ENCODE measurements around the gene RASL10A.
"Not testable (repeated sequence)": the region's sequence is repeated elsewhere in the genome, so short reads cannot be mapped to it uniquely, and the experiment has no call there.

RASL10A gene, protein sequence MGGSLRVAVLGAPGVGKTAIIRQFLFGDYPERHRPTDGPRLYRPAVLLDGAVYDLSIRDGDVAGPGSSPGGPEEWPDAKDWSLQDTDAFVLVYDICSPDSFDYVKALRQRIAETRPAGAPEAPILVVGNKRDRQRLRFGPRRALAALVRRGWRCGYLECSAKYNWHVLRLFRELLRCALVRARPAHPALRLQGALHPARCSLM

DNA sequence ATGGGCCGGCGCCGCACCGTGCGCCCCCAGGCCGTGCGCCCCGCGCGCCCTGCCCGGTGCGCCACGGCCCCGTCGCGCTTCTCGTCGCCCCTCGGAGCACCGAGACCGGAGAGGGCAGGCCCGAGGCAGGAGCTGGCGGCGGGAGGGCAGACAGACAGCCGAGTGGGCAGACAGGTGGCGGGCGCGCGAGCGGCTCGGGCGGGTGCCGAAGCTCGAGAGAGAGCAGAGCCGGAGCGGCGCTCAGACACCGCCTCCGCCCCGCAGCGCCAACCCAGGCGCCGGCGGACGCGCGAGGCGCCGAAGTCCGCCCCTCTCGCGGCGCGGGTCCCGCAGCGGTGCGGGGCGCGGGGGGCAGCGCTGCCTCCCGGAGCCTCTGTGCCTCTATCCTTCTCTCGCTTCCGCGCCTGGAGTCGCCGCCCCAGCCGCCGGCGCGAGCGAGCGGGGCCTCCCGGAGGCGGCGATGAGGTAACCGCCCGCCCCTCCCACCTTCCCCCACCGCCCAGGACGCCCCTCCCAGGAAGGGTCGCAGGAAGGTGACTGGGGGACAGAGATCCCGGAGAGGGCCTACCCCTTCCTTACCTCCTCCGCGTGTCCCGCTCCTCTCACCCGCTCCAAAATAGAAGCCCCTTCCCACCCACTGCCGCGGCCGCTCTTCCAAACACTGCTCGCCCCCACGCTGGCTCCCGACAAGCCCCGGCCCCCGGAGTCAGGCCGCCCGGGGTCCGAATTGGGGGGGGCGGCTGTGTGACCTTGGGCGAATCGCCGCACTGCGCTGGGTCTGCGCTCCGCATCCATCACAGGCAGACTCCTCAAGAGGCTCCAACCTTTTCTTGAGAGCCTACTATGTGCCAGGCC, at the start of gene RASL10A:
Gene RASL10A (minus strand): TSS at position 412 of the 855 bp plus-strand sequence. CDS start 451 bp downstream, outside the sequence.
- no peak for DNase-seq

- no peak for DNase-seq
Observed at GRCh38 chr22:29359469-29359868, 44.0 kb upstream of the RASL10A start.

DNA sequence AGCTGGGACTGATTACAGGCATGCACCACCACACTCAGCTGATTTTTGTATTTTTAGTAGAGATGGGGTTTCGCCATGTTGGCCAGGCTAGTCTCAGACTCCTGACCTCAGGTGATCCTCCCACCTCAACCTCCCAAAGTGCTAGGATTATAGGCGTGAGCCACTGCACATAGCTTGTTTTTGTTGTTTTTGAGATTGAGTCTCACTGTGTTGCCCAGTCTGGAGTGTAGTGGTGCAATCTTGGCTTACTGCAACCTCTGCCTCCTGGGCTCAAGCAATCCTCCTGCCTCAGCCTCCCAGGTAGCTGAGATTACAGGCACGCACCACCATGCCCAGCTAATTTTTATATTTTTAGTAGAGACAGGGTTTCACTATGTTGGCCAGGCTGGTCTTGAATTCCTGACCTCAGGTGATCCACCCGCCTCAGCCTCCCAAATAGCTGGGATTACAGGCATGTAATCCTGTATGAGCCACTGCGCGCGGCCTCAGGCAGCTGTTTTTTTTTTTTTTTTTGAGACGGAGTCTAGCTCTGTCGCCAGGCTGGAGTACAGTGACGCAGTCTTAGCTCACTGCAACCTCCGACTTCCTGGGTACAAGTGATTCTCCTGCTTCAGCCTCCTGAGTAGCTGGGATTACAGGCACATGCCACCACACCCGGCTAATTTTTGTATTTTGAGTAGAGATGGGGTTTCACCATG, 41.8 kb upstream of the RASL10A start:
- not testable (repeated sequence) for DNase-seq

GRCh38 chr22:29353860-29354259, 38.4 kb upstream of the RASL10A start:
- no peak for DNase-seq

DNA sequence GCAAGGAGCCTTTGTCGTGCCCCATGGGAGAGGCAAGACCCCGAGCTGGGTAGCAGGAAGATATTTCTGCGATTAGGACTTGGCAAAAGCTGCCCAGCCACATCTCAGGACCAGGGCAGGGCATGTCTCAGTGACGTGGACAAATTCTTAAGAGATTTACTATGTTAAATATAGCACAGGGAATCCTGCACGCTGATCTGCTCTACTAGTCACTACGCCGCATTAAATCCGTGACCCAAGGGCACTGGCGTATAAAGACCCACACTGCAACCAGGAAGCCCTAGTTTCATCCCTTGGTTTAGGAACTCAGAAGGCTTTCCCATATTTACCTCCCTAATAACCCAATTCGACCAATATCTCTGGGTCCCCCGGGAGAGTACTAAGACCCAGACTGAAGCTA, 37.8 kb upstream of the RASL10A start:
- DNase-seq: no peak

GRCh38 chr22:29352778-29353177, 37.3 kb upstream of the RASL10A start:
- DNase-seq: no peak

GRCh38 chr22:29351891-29352290, 36.4 kb upstream of the RASL10A start:
- no peak for DNase-seq

DNA sequence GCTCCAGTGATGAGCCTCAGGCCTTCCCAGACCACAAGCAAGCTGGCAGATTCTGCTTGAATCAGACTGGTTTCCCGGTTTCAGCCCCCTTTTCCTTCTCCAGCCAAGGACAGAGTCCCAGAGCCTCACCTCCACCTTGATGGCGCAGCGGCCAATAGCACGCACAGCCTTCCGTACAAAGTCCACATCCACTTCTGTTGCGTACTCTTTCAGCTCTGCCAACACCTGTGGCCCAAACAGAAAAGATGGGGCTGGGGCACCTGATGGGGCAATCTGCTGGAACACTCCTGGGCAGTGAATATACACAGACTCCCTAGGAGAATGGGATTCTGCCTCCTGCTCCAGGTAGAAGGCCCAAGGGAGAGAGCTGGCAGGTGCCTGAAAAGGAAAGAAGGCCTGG, 35.5 kb upstream of the RASL10A start:
- DNase-seq: no peak

DNA sequence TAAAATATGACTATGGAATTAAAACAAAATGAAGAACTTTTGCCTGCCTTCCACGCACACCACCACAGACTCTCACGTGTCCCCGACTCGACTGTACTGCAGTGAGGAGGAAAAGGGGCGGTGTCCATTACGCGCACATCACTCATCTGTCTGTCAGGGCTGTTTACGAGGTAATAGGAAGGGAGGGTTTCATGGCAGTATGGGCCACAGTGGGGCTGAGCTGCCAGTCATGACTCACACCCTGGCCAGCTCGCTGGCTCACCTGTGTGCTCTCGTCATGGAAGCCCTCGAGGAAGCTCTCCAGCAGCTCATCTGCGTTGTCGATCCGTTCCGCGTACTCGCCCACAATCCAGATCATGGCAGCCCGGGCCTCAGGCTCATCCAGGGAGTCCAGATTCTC, 33.5 kb upstream of the RASL10A start:
- no peak for DNase-seq

GRCh38 chr22:29348041-29348440, 32.5 kb upstream of the RASL10A start:
- no peak for DNase-seq

GRCh38 chr22:29346659-29347058, 31.2 kb upstream of the RASL10A start:
- DNase-seq: no peak

DNA sequence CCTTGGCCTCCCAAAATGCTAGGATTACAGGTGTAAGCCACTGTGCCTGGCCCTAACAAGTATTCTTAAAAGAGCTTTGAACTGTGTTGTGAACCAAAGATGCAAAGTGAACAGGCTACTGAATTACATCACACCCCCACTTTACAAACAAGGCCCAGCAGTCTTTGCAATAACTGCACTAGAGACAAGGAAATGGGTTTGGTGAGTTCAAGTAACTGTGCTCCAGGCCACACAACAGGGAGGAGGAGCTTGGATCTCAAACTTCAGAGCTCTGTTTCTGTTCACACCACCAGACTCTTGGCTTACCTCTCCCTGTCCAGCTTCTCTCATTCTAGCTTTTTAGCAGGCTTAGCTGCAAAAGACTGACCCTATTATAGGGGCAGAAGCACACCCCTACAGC, 30.4 kb upstream of the RASL10A start:
- DNase-seq: no peak

DNA sequence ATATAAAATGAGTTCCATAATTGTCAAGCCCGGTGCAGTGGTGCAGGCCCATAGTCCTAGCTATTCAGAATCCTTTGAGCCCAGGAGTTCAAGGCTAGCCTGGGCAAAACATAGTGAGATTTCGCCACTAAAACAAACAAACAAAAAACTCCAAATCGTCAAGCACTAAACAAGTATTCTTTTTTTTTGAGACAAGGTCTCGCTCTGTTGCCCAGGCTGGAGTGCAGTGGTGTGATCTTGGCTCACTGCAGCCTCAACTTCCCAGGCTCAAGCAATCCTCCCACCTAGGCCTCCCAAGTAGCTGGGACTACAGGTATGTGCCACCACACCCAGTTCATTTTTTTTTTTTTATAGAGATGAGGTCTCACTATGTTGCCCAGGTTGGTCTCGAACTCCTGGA, 29.4 kb upstream of the RASL10A start:
- DNase-seq: not testable (repeated sequence)

GRCh38 chr22:29344137-29344536, 28.6 kb upstream of the RASL10A start:
- no peak for DNase-seq

DNA sequence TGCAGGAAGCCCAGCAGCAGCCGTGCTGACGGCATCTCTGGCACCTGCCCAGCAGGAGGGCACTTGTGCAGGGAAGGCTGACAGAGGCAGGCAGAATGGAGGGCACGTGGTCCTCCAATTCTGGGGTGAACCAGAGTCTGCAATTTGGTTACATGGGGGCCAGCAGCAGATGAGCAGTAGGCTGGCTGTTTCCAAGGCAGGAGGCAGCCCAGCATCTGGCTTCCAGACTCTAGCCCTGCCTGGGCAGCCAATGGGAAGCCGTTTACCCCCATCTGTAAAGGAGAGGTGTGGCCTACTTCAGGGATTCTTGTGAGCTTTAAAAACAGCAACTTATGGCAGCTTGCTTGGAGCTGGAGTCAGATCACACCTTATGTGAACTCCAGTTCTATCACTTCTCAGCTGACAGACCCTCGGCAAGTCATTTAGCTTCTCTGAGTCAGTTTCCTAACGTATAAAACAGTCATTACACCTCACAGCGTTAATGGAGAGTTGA, 27.9 kb upstream of the RASL10A start:
- no peak for DNase-seq

GRCh38 chr22:29342577-29343312, 27.2 kb upstream of the RASL10A start:
- no peak for DNase-seq

GRCh38 chr22:29342177-29342576, 26.7 kb upstream of the RASL10A start:
- DNase-seq: no peak

DNA sequence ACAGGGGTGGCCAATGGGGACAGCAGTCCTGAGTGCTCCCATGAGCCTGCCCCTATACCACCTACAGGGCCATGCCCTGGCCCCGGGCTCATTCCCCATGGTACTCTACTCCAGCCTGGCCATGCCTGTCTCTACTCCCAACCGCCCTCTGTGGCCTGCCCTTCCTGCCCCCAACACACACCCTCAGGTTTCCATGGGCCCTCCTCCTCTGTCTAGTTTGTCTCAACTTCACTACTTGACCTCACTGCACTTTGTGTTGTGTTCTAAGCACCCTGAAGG, 26.3 kb upstream of the RASL10A start:
- DNase-seq: no peak

GRCh38 chr22:29341056-29341848, 25.8 kb upstream of the RASL10A start:
- DNase-seq: no peak

GRCh38 chr22:29340566-29340965, 25.1 kb upstream of the RASL10A start:
- no peak for DNase-seq

GRCh38 chr22:29339381-29340235, 24.1 kb upstream of the RASL10A start:
- no peak for DNase-seq
